GM18502 (cell line): ENCODE data around the gene SLC26A3.

Experiments
- ATAC-seq: cut with Tn5 transposase; IDR thresholded peaks from one replicate; pipeline ENCODE4 v1.9.1; 2021; ENCODE audit warnings: mild to moderate bottlenecking; ENCODE audit not compliant: unreplicated experiment, poor library complexity

Gene SLC26A3

GRCh38 chr7:107818622-107819021, 15.6 kb upstream of the SLC26A3 start:
- ATAC-seq = no peak

- ATAC-seq = no peak
Measured at GRCh38 chr7:107816011-107816566, 13.1 kb upstream of the SLC26A3 start.

- ATAC-seq = no peak
Measured at GRCh38 chr7:107815254-107815882, 12.3 kb upstream of the SLC26A3 start.

- no peak for ATAC-seq
Measured at GRCh38 chr7:107813524-107813923, 10.5 kb upstream of the SLC26A3 start.

GRCh38 chr7:107811934-107812333, 8.9 kb upstream of the SLC26A3 start:
- no peak for ATAC-seq

- ATAC-seq = no peak
Measured at GRCh38 chr7:107810626-107811025, 7.6 kb upstream of the SLC26A3 start.

GRCh38 chr7:107809179-107809578, 6.2 kb upstream of the SLC26A3 start:
- ATAC-seq = no peak

GRCh38 chr7:107799647-107800264, 3.3 kb downstream of the SLC26A3 start:
- no peak for ATAC-seq

- no peak for ATAC-seq
Measured at GRCh38 chr7:107792364-107792763, 10.7 kb downstream of the SLC26A3 start.

GRCh38 chr7:107789647-107790046, 13.4 kb downstream of the SLC26A3 start:
- no peak for ATAC-seq

- ATAC-seq = no peak
Measured at GRCh38 chr7:107788662-107789061, 14.4 kb downstream of the SLC26A3 start.

- no peak for ATAC-seq
Measured at GRCh38 chr7:107788216-107788615, 14.8 kb downstream of the SLC26A3 start.

- ATAC-seq = no peak
Measured at GRCh38 chr7:107785926-107786325, 17.1 kb downstream of the SLC26A3 start.

- ATAC-seq = no peak
Measured at GRCh38 chr7:107785170-107785569, 17.9 kb downstream of the SLC26A3 start.

GRCh38 chr7:107783648-107784047, 19.4 kb downstream of the SLC26A3 start:
- ATAC-seq = no peak

- ATAC-seq = no peak
Measured at GRCh38 chr7:107782374-107782773, 20.6 kb downstream of the SLC26A3 start.

GRCh38 chr7:107779647-107780099, 23.4 kb downstream of the SLC26A3 start:
- ATAC-seq = no peak

GRCh38 chr7:107778283-107778682, 24.7 kb downstream of the SLC26A3 start:
- ATAC-seq = no peak

- no peak for ATAC-seq
Measured at GRCh38 chr7:107777702-107778101, 25.3 kb downstream of the SLC26A3 start.

- ATAC-seq = no peak
Measured at GRCh38 chr7:107773027-107773426, 30.0 kb downstream of the SLC26A3 start.

GRCh38 chr7:107768263-107768662, 34.8 kb downstream of the SLC26A3 start:
- ATAC-seq = no peak

- ATAC-seq = no peak
Measured at GRCh38 chr7:107767391-107767790, 35.6 kb downstream of the SLC26A3 start.
